Measurements from ENCODE around the gene CACNA1D. TPM values are rescaled to one million over a fixed set of nuclear protein-coding genes. Genes with fewer than 3 reads are reported as not detected.

The CACNA1D gene
- total RNA-seq, 1 experiment from 2014 or later, result 1.1 TPM

DNA sequence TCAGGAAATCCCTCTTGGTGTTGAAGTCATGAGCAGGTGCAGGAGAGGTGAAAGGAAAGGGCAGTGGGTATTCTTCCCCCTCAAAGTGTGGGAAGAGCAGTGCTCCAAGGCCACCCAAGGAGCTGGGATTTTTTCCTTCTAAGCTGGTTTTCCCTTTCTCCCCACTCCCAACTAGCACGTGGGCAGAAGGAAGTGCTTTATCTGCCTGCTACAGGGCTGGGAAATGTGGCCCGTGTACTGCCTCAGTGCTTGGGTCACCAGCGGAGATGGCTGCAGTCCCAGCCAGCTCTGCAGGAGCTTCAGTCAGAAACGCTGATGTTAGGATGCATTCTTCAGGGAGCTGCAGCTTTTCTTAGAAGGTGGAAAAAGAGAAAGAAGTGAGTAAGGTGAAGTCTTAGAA, 99.2 kb downstream of the CACNA1D start:
- TF ChIP-seq SIN3A (IDR thresholded peaks at IDR 0.05; ENCODE audit: low read depth) (no peak), CEBPB (IDR thresholded peaks at IDR 0.05; ENCODE audit: low read depth) (no peak), TCF7L2 (IDR thresholded peaks at IDR 0.05; ENCODE audit: borderline replicate concordance, extremely low read depth, insufficient read depth, insufficient read length) (no peak)
- TF ChIP-seq, protein P1, sequence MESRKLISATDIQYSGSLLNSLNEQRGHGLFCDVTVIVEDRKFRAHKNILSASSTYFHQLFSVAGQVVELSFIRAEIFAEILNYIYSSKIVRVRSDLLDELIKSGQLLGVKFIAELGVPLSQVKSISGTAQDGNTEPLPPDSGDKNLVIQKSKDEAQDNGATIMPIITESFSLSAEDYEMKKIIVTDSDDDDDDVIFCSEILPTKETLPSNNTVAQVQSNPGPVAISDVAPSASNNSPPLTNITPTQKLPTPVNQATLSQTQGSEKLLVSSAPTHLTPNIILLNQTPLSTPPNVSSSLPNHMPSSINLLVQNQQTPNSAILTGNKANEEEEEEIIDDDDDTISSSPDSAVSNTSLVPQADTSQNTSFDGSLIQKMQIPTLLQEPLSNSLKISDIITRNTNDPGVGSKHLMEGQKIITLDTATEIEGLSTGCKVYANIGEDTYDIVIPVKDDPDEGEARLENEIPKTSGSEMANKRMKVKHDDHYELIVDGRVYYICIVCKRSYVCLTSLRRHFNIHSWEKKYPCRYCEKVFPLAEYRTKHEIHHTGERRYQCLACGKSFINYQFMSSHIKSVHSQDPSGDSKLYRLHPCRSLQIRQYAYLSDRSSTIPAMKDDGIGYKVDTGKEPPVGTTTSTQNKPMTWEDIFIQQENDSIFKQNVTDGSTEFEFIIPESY (IDR thresholded peaks at IDR 0.05; ENCODE audit: extremely low read depth, insufficient replicate concordance, low read length), result no peak
- ATAC-seq (no peak), DNase-seq (ENCODE audit: low read depth, low spot score) (no peak)
- intact Hi-C loops (cut with micrococcal nuclease), result no loop called here
- RAD21 ChIA-PET (ENCODE audit: low non-redundant PET in 1 of 2, low total read pairs in 2 of 2, uncharacterized antibody in 2 of 2, unreplicated experiment in 2 of 2), result no interaction called here
- no peaks in the 10 kb centered on the region for H3K4me1 ChIP-seq (ENCODE audit: control insufficient read depth in 1 of 2, insufficient read depth in 2 of 2, low read length in 2 of 2)
- no peaks in the 10 kb centered on the region for H4K20me1 ChIP-seq (ENCODE audit: insufficient read depth)
- no peaks in the 10 kb centered on the region for H3K9me3 ChIP-seq (ENCODE audit: control insufficient read depth in 1 of 2, insufficient read depth in 1 of 2, low read depth in 1 of 2, low read length in 2 of 2)
- no peak overlapping the region for H2AFZ ChIP-seq (ENCODE audit: low read depth, low read length, poor library complexity, severe bottlenecking)
- CTCF ChIA-PET, result interaction anchor here (1.4 kb wide), 1 partner anchor 81 kb away, joined by 3 read pairs; no protein-coding TSS in a partner anchor
- BruUV-seq (replicated peaks), result no TSS peak
- no peaks in the 10 kb centered on the region for H3K36me3 ChIP-seq (ENCODE audit: control insufficient read depth in 1 of 2, insufficient read depth in 2 of 2, low read length in 2 of 2)
- no peaks in the 10 kb centered on the region for H3K79me2 ChIP-seq (ENCODE audit: insufficient read depth, low read length)
- H3K27me3 ChIP-seq (ENCODE audit: insufficient read depth, low read length), result peaks cover 5% of the 10 kb centered on the region; the same call in 1 of the 2 replicates
- H3K4me2 ChIP-seq (ENCODE audit: low read length), result no peak overlapping the region
- POLR2A ChIA-PET, result no interaction called here
- H3K9ac ChIP-seq (ENCODE audit: low read length), result no peak overlapping the region
- H3K27ac ChIP-seq (ENCODE audit: low read depth, low read length), result no peak overlapping the region
- H3K4me3 ChIP-seq (replicated peaks in 1 of 2; ENCODE audit: low read depth in 1 of 2, low read length in 2 of 2), result no peak overlapping the region
- H3K9me2 ChIP-seq (ENCODE audit: insufficient read depth), result no peaks in the 10 kb centered on the region

DNA sequence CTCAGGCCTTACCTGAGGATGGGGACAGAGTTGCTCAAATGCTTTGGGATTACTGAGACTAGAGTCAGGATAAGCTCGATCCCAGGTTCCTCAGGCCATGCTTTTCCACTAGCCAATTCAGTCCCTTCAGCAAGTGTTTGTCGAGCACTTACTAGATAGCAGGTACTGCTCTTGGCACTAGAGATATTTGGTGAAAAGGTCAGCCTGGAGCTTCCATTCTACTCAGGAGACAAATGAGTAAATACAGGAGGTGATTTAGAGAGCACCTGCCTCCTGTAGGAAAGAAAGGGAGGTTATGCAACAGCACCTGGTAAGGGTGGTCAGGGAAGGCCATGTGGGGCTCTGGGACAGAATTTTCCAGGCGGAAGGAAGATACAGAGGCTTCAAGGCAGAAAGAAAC, 99.9 kb downstream of the CACNA1D start:
- Histone ChIP-seq H2AFZ (ENCODE audit: low read depth, low read length, poor library complexity, severe bottlenecking) (no peak overlapping the region), H3K27me3 (ENCODE audit: insufficient read depth, low read length) (peaks cover 5% of the 10 kb centered on the region; the same call in 1 of the 2 replicates), H3K4me3 (replicated peaks in 1 of 2; ENCODE audit: low read depth in 1 of 2, low read length in 2 of 2) (no peak overlapping the region), H3K4me2 (ENCODE audit: low read length) (no peak overlapping the region), H3K9ac (ENCODE audit: low read length) (no peak overlapping the region), H3K27ac (ENCODE audit: low read depth, low read length) (no peak overlapping the region), H3K36me3 (ENCODE audit: control insufficient read depth in 1 of 2, insufficient read depth in 2 of 2, low read length in 2 of 2) (no peaks in the 10 kb centered on the region), H3K9me3 (ENCODE audit: control insufficient read depth in 1 of 2, insufficient read depth in 1 of 2, low read depth in 1 of 2, low read length in 2 of 2) (no peaks in the 10 kb centered on the region), H4K20me1 (ENCODE audit: insufficient read depth) (no peaks in the 10 kb centered on the region), H3K4me1 (ENCODE audit: control insufficient read depth in 1 of 2, insufficient read depth in 2 of 2, low read length in 2 of 2) (no peaks in the 10 kb centered on the region), H3K79me2 (ENCODE audit: insufficient read depth, low read length) (no peaks in the 10 kb centered on the region), H3K9me2 (ENCODE audit: insufficient read depth) (no peaks in the 10 kb centered on the region)
- ChIA-PET RAD21 (ENCODE audit: low non-redundant PET in 1 of 2, low total read pairs in 2 of 2, uncharacterized antibody in 2 of 2, unreplicated experiment in 2 of 2) (no interaction called here), CTCF (no interaction called here), POLR2A (no interaction called here)
- no peak for DNase-seq (ENCODE audit: low read depth, low spot score)
- intact Hi-C loops (cut with micrococcal nuclease), result no loop called here
- no TSS peak for BruUV-seq (replicated peaks)
- ATAC-seq, result no peak
- TF ChIP-seq SRF (IDR thresholded peaks at IDR 0.05; ENCODE audit: low read depth), result no peak
- TF ChIP-seq JUND (IDR thresholded peaks at IDR 0.05), result no peak
- no peak for TF ChIP-seq RAD21 (IDR thresholded peaks at IDR 0.05; ENCODE audit: low read depth)
- no peak for TF ChIP-seq POLR2AphosphoS5 (IDR thresholded peaks at IDR 0.05; ENCODE audit: low read depth, low read length)
- TF ChIP-seq EGR1 (IDR thresholded peaks at IDR 0.05; ENCODE audit: low read depth), result no peak
- no peak for TF ChIP-seq POLR2A (IDR thresholded peaks at IDR 0.05; ENCODE audit: borderline replicate concordance, extremely low read depth, insufficient read depth, insufficient read length)
- TF ChIP-seq SIN3A (IDR thresholded peaks at IDR 0.05; ENCODE audit: low read depth), result no peak
- TF ChIP-seq EZH2phosphoT487 (IDR thresholded peaks at IDR 0.05; ENCODE audit: borderline replicate concordance), result no peak
- TF ChIP-seq, protein P2, sequence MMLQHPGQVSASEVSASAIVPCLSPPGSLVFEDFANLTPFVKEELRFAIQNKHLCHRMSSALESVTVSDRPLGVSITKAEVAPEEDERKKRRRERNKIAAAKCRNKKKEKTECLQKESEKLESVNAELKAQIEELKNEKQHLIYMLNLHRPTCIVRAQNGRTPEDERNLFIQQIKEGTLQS (IDR thresholded peaks at IDR 0.05), result no peak
- TF ChIP-seq ZNF274 (IDR thresholded peaks at IDR 0.05; ENCODE audit: low read depth, low read length), result no peak
- TF ChIP-seq CEBPB (IDR thresholded peaks at IDR 0.05; ENCODE audit: low read depth), result no peak
- TF ChIP-seq ELF1 (IDR thresholded peaks at IDR 0.05; ENCODE audit: borderline replicate concordance, low read depth), result no peak
- no peak for TF ChIP-seq MAX (IDR thresholded peaks at IDR 0.05)

Measured in HCT116 (cell line).